ENCODE measurements around the gene SESTD1. TPM values are rescaled to one million over a fixed set of nuclear protein-coding genes. Genes with fewer than 3 reads are reported as not detected.
A peak's percentile ranks its signal among the peaks of the same experiment; 100 is the strongest.

SESTD1 gene
- total and polyA plus RNA-seq, 7 donors, result 4.2 to 20.2 (median 15.1) TPM

DNA sequence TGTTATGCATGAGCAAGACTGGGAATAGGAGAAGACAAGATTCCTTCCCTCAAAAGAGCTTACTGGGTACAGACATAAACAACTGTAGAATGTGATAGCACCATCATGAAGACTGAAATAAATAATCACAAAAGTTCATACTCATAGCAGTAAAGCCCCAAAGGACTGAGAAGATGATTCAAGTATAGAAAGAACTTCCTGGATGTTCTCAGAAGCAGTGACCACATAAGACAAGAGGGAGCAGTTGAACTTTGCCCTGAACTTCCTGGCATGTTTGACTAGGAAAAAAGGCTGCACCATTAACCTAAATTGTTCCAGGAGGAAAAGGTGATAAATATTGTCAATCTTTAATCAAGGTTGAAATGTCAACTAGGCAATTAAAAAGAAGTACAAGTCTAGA is 156.9 kb downstream of the SESTD1 start:
- peak in 1 of 4 donors; percentile 32 for ATAC-seq
- intact Hi-C loops (cut with DNase I), result no loop called here
- Histone ChIP-seq H3K36me3 (ENCODE audit: insufficient read depth in 1 of 2, low read depth in 1 of 2) (peaks cover 0 to 55% of the 10 kb centered on the region in 2 donors), H3K9me3 (no peaks in the 10 kb centered on the region), H3K27me3 (ENCODE audit: insufficient read depth in 3 of 3, low read length in 2 of 3) (no peaks in the 10 kb centered on the region), H3K4me1 (peaks cover 8% of the 10 kb centered on the region), H3K27ac (no peak overlapping the region), H3K4me3 (no peak overlapping the region)
- DNase-seq, result no peak
- TF ChIP-seq CTCF (IDR thresholded peaks at IDR 0.05), result no peak

- peak in 1 of 2 donors; percentile 43 for DNase-seq
- H3K4me3 ChIP-seq, result no peak overlapping the region
- TF ChIP-seq CTCF (IDR thresholded peaks at IDR 0.05), result no peak
- H3K27me3 ChIP-seq (ENCODE audit: insufficient read depth in 3 of 3, low read length in 2 of 3), result no peaks in the 10 kb centered on the region
- no peak overlapping the region for H3K27ac ChIP-seq
- H3K36me3 ChIP-seq (ENCODE audit: insufficient read depth in 1 of 2, low read depth in 1 of 2), result peaks cover 0 to 46% of the 10 kb centered on the region in 2 donors
- peak; percentile 62 to 82 (median 74) for ATAC-seq
- intact Hi-C loops (cut with DNase I), result no loop called here
- peaks cover 8% of the 10 kb centered on the region for H3K4me1 ChIP-seq
- 47 to 50% (median 48%) methylated on average over 3 of the region's 3 CpGs for WGBS, 3 donors
- H3K9me3 ChIP-seq, result no peaks in the 10 kb centered on the region
Observed at GRCh38 chr2:179106676-179107428, 157.8 kb downstream of the SESTD1 start.

DNA sequence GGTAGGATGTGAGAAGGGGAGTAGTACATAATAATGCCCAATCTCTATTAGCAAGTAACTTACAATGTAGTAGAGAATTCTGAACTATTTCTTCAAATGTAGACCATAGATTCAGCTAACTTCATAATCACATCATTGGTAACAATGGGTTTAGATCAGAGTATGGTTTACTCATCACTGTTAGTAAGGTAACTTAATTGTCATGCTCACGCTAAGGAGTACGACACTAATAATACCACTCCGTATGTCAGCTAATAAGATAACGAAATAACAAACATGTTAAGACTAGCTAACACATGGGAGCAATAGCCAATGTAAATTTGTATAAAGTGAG is 158.3 kb downstream of the SESTD1 start:
- intact Hi-C loops (cut with DNase I), result no loop called here
- H3K27ac ChIP-seq, result no peak overlapping the region
- DNase-seq, result no peak

GRCh38 chr2:179104736-179105135 is 159.9 kb downstream of the SESTD1 start:
- 81 to 85% (median 83%) methylated on average over 2 of the region's 2 CpGs for WGBS, 3 donors
- DNase-seq (no peak), ATAC-seq (peak in 2 of 4 donors; percentile 33 to 40)
- intact Hi-C loops (cut with DNase I), result no loop called here
- no peak overlapping the region for H3K4me3 ChIP-seq
- H3K9me3 ChIP-seq, result no peaks in the 10 kb centered on the region
- H3K27me3 ChIP-seq (ENCODE audit: insufficient read depth in 3 of 3, low read length in 2 of 3), result no peaks in the 10 kb centered on the region
- H3K4me1 ChIP-seq, result peaks cover 8% of the 10 kb centered on the region
- H3K27ac ChIP-seq, result no peak overlapping the region
- no peak for TF ChIP-seq CTCF (IDR thresholded peaks at IDR 0.05)
- H3K36me3 ChIP-seq (ENCODE audit: insufficient read depth in 1 of 2, low read depth in 1 of 2), result peaks cover 0 to 30% of the 10 kb centered on the region in 2 donors

More for the DNA sequence above, 158.3 kb downstream of the SESTD1 start:
- peak in 1 of 4 donors; percentile 15 for ATAC-seq
- Histone ChIP-seq H3K4me1 (peaks cover 8% of the 10 kb centered on the region), H3K4me3 (no peak overlapping the region), H3K36me3 (ENCODE audit: insufficient read depth in 1 of 2, low read depth in 1 of 2) (peaks cover 0 to 41% of the 10 kb centered on the region in 2 donors), H3K27me3 (ENCODE audit: insufficient read depth in 3 of 3, low read length in 2 of 3) (no peaks in the 10 kb centered on the region), H3K9me3 (no peaks in the 10 kb centered on the region)
- WGBS, 3 donors, result 60 to 81% (median 69%) methylated on average over 4 of the region's 4 CpGs
- no peak for TF ChIP-seq CTCF (IDR thresholded peaks at IDR 0.05)
